IPS-18c (cell line): Measurements from ENCODE around the gene TMEM30A.

Experiments used
- H3K4me3 ChIP-seq: 2 replicates; pipeline ENCODE4 v1.7.0; 2013; ENCODE audit warnings: low read depth, mild to moderate bottlenecking, low read length, moderate library complexity; ENCODE audit not compliant: insufficient read depth
- H3K9me3 ChIP-seq: one replicate; pipeline ENCODE4 v1.6.1; 2013; ENCODE audit warnings: mild to moderate bottlenecking, low read length, moderate library complexity; ENCODE audit not compliant: control insufficient read depth, insufficient read depth

TMEM30A gene

DNA sequence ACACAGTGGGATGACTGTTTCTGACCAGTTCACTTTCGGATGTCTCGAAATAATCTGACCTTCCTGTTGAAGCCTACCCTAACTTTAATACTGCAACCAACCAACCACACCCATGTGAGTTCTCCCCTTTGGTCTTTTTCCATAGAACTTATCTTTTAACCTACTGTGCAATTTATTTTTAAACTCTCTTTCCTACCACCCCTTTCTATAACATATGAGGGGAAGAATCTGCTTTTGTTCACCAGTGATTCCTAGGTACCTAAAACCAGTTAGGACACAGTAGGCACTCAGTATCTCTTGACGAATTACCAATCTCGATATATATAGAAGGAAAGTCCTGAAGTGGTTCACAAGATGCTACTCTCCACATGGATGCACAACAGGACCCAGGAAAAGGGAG is 48.0 kb downstream of the TMEM30A start:
- no peaks in the 10 kb centered on the region for H3K9me3 ChIP-seq
- H3K4me3 ChIP-seq = no peak overlapping the region

DNA sequence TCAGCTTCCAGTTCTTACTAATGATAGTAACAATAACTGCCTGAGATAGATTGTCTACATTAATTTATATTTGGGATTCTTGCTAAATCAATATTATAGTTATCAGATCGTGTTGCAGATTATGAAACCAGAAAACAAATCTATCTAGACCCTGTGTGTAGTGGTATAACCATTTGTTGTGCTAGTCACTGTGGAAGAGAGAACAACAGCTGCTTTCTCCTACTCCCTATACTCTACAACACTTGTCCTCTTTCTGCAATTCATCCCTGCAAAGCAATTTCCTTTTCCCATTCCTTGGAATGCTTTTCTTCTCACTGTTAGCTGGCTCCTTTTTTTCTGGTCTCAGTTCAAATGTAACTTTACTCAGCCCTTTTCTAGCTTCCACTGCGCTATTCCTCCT is 49.3 kb downstream of the TMEM30A start:
- Histone ChIP-seq H3K9me3 (no peaks in the 10 kb centered on the region), H3K4me3 (no peak overlapping the region)

DNA sequence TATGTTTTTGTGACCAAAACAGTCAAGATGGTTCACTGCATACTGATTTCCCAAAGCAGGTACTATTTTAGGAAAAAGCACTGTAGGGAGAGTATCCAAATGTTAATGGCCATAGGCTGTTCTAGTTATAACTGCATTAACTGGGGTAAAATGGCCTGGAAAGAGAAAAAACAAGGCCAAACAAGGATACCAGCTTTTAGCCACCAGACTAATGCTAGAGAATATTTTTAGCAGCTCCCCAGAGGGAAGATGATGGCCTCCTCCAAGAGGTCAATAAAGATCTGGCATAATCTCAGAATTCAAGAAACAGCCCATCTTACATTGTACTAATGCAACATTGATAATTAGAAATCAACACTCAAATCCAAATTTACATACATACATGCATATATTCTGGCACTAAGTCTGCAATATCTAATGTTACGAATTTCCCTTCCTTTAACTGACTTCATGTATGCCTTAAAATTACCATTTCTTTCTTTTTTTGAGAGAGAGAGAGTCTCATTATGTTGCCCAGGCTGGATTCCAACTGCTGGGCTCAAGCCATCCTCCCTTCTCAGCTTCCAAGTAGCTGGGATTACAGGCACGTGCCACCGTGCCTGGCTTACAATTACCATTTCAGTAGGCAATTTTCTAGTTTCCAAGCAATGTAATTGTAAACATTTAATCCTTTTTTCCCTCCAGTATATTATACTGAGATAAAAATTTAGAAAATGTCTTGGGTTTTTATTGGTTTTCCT is 50.3 kb downstream of the TMEM30A start:
- H3K9me3 ChIP-seq = no peaks in the 10 kb centered on the region
- H3K4me3 ChIP-seq = no peak overlapping the region

DNA sequence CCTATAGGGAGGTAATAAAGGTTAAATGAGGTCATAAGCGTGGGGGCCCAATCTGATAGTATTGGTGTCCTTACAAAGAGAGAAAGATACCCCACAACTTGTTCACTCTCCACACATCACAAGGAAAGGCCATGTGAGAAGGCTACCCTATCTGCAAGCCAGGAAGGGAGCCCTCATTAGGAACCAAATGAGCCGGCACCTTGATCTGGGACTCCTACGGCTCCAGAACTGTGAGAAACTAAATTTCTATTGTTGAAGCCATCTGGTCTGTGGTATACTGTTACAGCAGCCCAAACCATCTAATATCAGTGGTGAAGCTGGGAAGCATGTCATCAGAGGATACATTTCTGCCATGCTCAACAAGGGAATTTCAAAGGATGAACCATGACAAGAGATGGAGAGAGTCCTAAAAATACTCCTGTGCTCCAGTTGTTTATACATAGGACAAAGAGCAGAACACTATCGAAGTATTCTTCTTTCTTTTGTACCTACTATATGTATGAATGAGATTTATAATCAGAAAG is 51.4 kb downstream of the TMEM30A start:
- Histone ChIP-seq H3K9me3 (no peaks in the 10 kb centered on the region), H3K4me3 (no peak overlapping the region)

DNA sequence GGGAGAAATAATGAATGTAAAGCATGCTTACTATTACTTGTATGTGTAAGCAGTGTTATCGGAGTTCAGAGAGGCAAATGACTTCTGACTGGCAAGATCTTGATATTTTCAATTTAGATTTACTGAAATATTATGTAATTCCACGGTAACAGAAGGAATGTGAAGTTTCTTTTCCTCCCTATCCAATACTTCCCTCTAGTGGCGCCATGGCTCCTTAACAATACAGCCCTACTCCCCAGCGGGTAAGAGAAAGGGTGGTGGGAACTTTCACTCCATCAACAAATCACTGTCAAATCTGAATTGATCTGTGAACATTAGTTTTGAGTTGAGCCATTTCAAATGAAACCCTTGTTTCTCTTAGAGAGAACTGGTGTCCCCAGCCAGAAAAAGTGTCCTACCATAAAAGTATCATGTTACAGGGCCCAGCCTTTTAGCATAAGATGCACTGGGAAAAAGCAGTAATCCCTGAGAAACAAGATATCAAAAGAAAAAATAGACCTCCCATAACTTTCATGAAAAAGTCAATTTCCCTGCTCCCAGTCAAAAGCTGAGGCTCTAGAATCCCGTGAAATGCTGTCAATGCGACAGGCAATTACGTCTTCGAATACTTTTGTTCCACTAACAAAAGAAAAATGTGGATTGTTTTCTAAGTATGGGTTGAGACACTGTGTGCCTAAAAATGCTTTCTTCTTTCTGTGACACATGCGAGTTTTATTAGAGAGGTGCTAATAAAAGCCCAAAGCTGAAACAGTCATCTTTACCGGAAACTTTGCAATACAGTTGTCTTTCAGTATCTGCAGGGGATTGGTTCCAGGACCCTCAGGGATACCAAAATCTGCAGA is 53.9 kb downstream of the TMEM30A start:
- H3K9me3 ChIP-seq = no peaks in the 10 kb centered on the region
- no peak overlapping the region for H3K4me3 ChIP-seq

DNA sequence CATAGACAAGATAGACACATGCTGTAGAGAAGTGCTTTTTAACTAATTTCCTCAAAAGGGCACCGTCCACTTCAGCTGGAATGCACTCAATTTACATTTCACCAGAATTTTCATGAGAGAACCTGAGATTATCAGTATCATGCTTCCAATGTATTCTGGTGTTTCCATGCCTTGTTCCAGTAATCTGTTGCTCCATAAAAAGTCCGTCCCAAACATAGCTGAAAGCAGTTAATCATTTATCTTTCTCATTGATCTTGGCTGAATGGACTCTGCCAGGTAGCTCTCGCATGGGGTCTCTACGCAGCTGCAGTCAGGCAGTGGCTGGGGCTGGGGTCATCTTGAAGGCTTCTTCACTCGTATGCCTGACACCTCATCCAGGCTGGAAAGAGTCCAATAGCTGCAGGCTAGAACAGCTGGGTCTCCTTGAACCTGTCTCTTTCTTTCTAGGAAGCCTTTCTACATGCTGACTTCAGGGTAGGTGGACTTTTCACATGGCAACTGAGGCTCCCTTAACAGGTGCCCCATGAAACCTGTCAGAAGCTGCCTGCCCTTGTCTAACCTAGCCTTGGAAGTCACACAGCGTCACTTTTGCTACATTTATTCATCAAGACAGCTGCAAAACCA is 60.2 kb downstream of the TMEM30A start:
- no peak overlapping the region for H3K4me3 ChIP-seq
- no peaks in the 10 kb centered on the region for H3K9me3 ChIP-seq

DNA sequence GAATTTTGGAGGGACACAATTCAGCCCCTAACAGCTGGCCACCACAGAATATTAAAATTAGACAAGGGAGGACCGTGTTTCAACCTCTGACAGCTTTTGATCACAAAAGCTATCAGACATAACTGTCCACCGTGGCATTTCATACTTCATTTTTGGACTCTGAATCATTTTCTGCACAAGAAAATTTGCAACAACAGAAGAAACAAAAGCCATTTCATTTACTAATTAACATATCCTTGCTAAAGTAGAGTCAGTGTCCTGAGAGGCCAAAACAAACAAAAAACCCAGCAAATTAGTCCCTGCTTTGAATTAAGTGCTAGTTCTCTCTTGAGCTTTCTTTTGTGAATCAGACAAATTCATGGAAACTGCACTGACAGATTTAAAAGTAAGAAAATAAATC is 61.2 kb downstream of the TMEM30A start:
- Histone ChIP-seq H3K4me3 (no peak overlapping the region), H3K9me3 (no peaks in the 10 kb centered on the region)

DNA sequence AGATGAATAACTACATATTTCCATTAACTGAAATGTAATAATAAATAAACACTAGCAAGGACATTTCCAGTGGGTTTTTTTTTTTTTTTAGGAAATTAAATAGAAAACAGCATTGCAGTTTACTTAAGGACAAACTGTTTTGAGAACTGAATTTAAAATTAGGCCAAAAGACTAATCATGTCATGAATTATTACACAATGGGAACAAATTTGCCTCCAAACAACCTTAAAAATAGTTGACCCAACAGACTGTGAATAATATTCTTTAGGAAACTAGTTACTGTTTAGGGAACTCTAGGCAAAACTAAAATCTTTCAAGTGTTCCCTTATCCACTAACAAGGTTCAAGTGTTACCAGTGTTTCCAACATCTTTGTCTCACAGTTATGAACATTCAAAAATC is 62.3 kb downstream of the TMEM30A start:
- H3K9me3 ChIP-seq = no peaks in the 10 kb centered on the region
- H3K4me3 ChIP-seq = no peak overlapping the region

DNA sequence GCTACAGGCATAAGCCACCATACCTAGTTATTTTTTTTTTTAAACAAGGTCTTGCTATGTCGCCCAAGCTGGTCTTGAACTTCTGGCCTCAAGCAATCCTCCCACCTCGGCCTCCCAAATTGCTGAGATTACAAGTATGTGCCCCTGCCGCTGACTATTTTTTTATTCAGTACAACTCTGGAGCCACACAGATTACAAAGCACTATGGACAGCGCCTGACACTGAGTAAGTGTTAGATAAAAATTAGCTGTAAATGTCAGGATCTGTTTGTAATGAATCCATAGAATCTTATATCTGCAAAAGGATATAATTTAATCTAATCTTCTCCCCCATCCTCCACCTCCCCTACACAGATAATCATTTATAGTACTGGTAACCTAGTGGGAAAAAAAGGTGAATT is 63.5 kb downstream of the TMEM30A start:
- no peaks in the 10 kb centered on the region for H3K9me3 ChIP-seq

DNA sequence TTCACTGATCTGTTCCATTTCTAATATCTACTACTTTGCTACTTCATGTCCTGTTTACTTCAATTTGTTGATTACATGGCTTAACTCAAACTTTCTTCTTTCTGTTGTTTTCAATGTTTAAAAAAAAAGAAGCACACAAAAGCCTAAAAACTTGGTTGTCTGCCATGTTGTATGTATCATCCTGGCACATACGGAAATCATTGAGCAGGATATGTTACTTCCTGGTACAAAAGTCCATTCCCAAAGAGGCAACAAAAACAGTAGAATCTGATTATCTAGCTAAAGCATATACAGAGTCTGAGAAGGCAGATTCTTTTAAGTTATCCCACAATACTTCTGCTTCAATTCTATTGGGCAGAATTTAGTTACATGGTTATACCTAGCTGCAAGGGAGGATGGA is 64.2 kb downstream of the TMEM30A start:
- no peak overlapping the region for H3K4me3 ChIP-seq
- no peaks in the 10 kb centered on the region for H3K9me3 ChIP-seq

More for the DNA sequence above, 63.5 kb downstream of the TMEM30A start:
- H3K4me3 ChIP-seq = no peak overlapping the region

DNA sequence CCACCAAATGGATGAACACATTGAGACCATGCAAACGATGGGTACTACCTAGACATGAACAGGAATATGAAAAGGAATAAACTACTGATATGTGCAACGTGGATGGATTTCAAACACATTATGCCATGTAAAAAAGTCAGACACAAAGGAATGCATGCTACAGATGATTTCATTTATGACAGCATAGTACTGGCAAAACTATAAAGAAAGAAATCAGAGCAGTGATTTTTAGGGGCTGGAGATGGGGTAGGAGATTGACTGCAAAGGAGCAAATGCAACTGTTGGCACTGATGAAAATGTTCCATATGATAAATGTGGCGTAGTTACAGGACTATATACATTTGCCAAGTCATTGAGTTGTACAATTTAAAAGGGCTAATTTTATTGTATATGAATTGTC is 65.3 kb downstream of the TMEM30A start:
- Histone ChIP-seq H3K4me3 (no peak overlapping the region), H3K9me3 (no peaks in the 10 kb centered on the region)

DNA sequence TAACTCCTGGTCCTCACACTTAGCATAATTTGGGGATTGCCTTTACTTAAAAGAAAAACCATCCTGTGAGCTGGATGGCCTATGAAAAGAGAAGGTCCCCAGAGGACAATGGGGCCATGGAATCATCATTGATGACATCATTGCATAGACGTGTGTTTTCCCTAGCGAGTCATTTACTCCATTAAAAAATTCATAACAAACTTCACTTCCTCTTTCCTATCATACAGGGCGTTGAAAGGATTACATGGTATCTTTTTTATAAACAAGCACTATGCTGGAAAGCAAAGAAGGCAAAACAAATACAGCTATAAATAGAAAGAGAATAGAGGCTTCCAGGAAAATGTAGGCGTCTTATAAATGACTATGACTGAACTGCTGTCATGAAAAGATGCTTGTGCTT is 67.4 kb downstream of the TMEM30A start:
- H3K4me3 ChIP-seq = no peak overlapping the region
- no peaks in the 10 kb centered on the region for H3K9me3 ChIP-seq

DNA sequence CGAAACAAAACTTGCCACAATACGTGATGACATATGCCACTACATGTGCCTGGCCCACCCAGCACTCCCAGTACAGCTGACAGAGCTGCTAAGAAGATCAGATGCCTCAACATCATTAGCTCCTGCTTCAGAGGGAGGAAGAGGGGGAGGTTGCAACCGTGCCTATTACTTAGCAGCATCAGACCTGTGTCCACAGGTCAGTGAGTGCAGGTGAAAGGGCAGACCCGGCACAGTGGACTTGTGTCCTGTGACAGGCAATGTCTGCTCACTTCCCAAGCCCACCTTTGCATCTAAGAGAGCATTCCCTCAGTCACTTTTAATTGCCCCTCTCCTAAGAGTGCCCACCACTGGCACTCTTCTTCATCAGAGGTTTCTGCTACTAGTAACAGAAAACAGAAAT is 69.3 kb downstream of the TMEM30A start:
- no peaks in the 10 kb centered on the region for H3K9me3 ChIP-seq
- H3K4me3 ChIP-seq = no peak overlapping the region

DNA sequence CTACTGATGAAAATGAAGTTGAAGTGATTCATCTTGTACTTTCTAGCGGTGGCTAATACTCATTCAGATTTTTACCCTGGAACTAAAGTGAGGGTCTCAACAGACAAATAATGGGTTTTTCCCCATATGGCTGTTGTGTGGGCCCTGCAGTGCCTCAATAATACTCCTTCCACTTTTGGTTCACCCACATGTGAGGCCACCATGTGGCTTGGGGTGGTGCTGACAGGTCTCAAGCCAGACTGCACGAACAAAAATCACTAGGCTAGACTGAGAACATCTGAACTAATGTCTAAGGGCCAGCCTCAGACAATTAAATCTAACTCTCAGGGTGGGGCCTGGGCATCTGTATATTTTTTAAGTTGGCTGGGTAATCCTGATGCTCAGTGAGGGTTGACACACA is 70.9 kb downstream of the TMEM30A start:
- Histone ChIP-seq H3K9me3 (no peaks in the 10 kb centered on the region), H3K4me3 (no peak overlapping the region)

DNA sequence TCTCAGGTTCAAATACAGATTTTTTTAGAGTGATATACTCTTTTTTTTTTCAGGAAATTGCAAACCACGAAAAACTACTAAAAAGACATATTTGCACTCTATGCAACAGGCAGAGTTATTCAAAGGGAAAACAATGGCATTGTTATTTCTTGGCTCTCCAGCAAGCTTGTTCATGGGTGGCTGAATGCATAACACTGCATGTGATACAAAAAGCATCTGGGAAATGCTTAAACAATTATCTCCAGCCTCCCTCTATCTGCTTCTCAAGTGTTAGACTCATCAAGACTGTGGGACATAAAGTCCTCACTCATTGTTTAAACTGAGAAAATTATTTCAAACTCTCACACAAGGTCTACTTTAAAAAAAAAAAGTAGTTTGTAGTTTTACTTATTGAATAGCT is 71.5 kb downstream of the TMEM30A start:
- H3K4me3 ChIP-seq = no peak overlapping the region

DNA sequence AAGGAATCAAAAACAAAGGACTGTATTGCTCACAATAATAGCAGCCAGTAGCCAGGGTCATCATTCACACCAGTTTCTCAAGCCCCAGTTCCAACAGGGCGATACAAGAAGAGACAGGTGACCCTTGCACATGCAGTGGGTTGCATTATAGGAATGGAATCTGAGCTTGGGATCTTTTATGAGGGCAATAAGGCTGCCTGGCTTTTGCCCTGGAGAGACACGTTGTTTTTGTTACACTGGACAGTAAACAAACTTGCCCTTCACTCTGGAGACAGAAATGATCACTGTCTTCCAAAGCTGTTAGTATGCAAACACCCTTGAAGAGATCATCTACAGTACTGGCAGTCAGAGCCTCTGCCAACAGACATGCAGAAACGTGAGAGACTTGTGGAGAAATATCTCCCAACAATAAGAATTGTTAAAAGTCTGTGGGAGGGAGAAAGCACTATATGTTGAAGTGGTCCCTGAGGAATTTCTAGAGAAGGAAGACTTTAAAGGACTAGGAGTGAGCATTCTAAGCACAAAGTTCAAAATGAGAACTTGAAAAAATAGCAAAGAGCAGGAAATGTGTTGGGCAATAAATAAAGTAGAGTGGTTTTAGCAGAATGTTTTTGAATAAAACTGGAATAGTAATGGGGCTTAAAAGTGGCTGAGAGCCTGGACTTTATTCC is 72.5 kb downstream of the TMEM30A start:
- no peak overlapping the region for H3K4me3 ChIP-seq
- H3K9me3 ChIP-seq = no peaks in the 10 kb centered on the region

More for the DNA sequence above, 71.5 kb downstream of the TMEM30A start:
- H3K9me3 ChIP-seq = no peaks in the 10 kb centered on the region
